GM21381 (cell line): ENCODE data around the gene TMEM43.

ENCODE experiments used
- ATAC-seq: cut with Tn5 transposase; IDR thresholded peaks from one replicate; pipeline ENCODE4 v1.9.1; 2021; ENCODE audit warnings: mild to moderate bottlenecking, moderate library complexity; ENCODE audit not compliant: unreplicated experiment

The TMEM43 gene

GRCh38 chr3:14175383-14176037 lies 50.7 kb downstream of the TMEM43 start:
- ATAC-seq, result peak; percentile 29

GRCh38 chr3:14177580-14178246 lies 52.9 kb downstream of the TMEM43 start:
- ATAC-seq, result peak; percentile 8

GRCh38 chr3:14178247-14179113 lies 53.6 kb downstream of the TMEM43 start, which contains the start of the genes LSM3 and XPC:
LSM3 (plus strand) TSS chr3:14178817; CDS start chr3:14178861, 44 bp downstream.
XPC (minus strand) TSS chr3:14178601; CDS start chr3:14178568, 33 bp downstream.
- ATAC-seq, result peak; percentile 92

GRCh38 chr3:14179114-14179465 lies 54.2 kb downstream of the TMEM43 start:
- no peak for ATAC-seq

- no peak for ATAC-seq
Measured at GRCh38 chr3:14179795-14180194, 54.9 kb downstream of the TMEM43 start.

GRCh38 chr3:14181253-14181652 lies 56.4 kb downstream of the TMEM43 start:
- ATAC-seq, result no peak

GRCh38 chr3:14183015-14183577 lies 58.2 kb downstream of the TMEM43 start:
- ATAC-seq, result no peak

- ATAC-seq, result no peak
Measured at GRCh38 chr3:14186854-14187458, 62.1 kb downstream of the TMEM43 start.

GRCh38 chr3:14188041-14188754 lies 63.3 kb downstream of the TMEM43 start:
- ATAC-seq, result no peak
